Amniotic epithelial cell (primary cell): ENCODE data around the gene GTF2H3.
A peak's percentile ranks its signal among the peaks of the same experiment; 100 is the strongest.

Experiments used
- DNase-seq: peaks from one replicate; pipeline ENCODE4 v3.0.0-alpha.2; 2010; ENCODE audit warnings: low read depth

The GTF2H3 gene

DNA sequence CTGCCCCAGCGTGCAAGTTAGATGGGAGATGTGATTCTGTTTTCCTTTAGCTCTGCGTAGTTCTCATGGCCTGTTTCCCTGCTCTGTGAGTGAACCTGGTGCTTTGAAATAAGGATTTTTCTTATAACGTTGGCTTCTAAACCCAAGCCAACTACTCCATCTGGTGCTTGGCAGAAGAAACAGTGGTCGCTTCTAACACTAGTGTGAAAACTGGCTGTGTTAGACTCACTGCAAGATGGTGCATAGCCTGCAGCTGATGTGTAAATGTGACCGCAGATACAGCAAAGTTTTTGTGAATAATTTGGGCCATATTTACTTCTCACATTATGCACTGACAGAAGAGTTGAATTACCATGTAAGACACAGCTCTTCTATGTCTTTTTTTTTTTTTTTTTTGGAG lies 12.2 kb downstream of the GTF2H3 start:
- DNase-seq, result no peak

DNA sequence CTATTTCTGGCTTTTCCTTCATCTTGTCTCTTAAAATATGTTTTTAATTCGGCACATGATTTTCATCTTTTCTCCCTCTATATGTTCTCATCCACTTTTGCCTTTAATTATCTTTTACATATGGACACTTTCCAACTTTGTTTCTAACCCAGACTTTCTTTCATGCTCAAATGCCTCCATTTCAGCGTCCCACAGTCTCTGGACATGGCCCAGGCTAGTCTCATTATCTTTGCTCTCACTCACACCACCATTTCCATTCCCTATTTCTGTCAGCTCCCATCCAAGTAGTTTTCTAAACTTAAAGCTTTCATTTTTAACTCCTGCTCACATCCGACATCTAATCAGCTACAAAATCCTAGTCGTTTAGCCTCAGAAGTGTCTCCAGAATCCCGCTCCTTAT lies 14.8 kb downstream of the GTF2H3 start:
- DNase-seq, result no peak

DNA sequence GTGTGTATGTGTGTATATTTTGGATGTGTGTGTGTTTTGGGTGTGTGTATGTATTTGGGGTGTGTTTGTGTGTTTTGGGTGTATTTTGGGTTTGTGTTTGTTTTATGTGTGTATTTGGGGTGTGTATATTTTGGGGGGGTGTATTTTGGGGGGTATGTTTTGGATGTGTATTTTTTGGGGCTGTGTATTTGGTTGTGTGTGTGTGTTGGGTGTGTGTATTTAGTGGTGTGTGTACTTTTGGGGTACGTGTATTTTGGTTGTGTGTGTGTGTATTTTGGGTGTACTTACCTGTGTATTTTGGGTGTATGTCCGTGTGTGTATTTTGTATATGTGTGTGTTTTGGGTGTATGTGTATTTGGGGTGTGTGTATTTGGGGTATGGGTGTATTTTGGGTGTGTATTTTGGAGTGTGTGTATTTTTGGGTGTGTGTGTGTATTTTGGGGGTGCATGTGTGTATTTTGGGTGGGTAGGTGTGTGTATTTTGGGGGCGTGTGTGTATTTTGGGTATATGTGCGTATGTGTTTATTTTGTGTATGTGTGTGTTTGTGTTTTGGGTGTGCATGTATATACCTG lies 20.6 kb downstream of the GTF2H3 start:
- DNase-seq, result no peak

DNA sequence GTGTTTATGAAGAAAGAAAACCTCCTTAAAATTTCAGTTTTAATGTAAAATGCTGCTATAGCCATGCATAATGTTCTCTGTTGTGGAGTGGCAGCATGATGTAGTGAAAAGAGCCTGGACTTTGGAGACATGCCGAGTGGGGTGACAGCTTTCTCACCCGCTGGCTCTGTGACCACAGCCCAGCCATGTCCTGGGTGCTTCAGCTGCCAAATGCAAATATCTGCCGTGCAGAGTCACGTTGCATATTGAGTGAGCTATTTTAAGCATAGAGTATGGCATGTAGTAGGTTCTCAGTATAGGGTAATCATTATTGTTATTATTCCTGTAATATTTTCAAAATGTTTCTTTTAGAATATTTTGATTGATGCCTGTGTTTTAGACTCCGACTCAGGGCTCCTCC lies 21.8 kb downstream of the GTF2H3 start:
- DNase-seq, result no peak

- no peak for DNase-seq
Measured at GRCh38 chr12:123656392-123656791, 22.8 kb downstream of the GTF2H3 start.

GRCh38 chr12:123657211-123657610 lies 23.6 kb downstream of the GTF2H3 start:
- no peak for DNase-seq

DNA sequence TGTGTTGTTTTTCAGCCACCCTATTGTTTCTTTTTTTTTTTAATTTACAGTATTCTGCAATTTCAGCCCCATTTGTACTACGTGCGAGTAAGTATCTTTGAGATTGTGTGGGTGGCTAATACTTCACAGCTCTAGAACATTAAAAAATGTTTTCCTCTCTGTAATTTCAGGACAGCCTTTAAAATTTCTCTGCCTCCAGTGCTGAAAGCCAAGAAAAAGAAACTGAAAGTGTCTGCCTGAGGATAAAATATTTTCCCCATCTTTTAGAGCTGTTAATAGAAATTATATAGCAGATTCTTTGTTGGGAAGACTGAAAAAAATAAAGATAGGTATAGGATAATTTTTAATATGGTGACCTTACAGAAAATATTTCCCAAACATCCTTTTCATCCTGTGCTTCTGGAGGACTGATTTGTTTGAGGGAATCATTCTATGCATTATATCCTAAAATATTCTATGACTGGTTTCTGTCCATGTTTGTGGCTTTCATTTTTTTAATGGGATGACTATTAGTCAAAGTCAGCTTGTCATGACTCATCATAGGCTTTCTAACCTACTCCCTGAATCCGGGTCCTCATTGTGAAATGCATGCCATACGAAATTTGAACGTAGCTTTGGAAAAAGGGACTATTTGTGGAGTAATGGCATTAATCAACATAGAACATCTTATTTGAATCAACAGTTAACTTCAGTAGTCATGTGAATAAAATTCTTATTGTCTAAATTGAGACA lies 26.5 kb downstream of the GTF2H3 start:
- peak; percentile 88 for DNase-seq

DNA sequence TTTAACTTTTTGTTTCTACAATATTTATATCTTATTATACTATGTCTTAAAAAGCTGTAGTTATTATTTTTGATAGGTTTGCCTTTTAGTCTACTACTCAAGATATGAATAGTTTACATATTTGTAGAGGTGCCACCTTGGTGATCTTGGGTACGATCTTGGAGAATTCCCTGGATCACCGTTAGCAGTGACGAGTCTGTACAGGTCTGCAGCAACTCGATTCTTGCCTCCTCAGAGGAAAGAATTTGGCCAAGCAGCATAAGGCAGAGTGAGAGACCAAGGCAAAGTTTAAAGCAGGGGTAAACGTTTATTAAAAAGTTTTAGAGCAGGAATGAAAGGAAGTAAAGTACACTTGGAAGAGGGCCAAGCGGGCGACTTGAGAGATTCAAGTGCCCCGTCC lies 34.1 kb downstream of the GTF2H3 start:
- DNase-seq, result no peak

DNA sequence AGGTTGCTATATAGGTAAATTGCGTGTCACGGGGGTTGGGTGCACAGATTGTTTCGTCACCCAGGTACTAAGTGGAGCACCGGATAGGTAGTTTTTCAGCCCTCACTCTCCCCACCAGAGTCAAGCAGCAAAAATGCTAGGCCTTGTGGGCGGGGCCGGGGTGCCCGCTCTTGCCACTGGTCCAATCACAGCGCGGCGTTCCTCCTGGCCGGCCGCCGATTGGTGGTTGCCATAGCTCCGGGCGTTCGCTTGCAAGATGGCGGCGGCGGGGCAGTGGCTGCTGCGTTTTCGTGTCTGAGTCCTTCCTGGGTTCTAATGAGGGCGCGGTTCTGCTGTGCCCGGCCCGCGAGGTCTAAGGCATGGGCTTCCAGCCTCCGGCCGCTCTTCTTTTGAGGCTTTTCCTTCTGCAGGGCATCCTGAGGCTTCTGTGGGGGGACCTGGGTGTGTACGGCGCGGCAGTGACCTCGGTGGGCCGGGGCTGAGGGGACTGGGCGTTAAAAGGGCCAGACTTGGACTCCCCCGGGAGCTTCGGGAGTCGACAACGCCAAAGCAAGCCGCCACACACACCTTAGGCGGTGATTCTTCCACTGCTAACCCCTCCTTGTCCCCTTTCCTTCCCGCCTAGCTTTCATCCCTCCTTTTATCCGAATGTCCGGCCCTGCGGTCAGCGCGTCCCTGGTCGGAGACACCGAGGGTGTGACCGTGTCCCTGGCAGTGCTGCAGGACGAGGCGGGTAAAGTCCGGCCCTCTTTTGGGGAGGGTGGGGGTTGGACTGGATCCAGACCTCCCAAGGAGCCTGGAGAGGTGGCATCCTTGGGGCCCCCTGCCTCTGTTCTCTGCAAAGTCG lies 37.5 kb downstream of the GTF2H3 start, which contains the start of gene TCTN2:
Gene TCTN2 (plus strand): TSS at position 232 of the 847 bp plus-strand sequence. CDS start 128 bp downstream, at position 360.
- peak; percentile 82 for DNase-seq

DNA sequence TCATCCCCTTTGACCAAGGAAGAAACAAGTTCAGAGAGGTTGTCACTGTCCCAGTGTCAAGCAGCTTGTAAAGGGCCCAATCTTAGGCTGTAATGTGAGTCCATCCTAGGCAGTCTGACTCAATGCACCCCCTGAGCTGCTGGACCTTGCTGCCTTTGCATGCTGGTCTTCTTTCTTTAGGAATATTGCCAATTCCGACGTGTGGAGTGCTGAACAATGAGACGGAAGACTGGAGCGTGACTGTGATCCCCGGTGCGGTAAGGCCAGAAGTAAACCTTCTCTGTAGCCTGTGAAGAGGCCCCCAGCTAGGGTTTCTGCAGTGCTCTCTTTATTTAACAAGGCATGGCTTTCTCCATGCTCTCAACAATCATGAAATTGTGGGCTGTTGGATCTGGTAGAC lies 38.2 kb downstream of the GTF2H3 start:
- DNase-seq, result no peak

DNA sequence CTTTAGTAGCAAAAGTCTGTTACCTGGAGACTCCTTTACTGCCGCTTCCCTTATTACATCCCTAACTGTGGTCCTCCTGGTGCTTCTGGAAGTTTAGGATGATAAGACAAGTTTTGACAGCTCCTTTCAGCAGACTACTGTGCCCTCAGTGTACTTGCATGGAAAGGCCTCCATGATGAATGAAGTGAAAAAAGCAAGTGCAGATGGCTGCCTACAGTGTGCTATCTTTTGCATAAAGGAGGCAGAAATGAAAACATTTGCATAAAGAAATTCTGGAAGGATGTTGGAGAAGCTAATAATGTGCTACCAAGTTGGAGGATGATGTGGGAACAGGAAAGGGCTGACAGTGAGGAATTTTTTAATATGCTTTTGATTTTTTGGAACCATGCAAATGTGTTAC lies 41.8 kb downstream of the GTF2H3 start:
- no peak for DNase-seq

DNA sequence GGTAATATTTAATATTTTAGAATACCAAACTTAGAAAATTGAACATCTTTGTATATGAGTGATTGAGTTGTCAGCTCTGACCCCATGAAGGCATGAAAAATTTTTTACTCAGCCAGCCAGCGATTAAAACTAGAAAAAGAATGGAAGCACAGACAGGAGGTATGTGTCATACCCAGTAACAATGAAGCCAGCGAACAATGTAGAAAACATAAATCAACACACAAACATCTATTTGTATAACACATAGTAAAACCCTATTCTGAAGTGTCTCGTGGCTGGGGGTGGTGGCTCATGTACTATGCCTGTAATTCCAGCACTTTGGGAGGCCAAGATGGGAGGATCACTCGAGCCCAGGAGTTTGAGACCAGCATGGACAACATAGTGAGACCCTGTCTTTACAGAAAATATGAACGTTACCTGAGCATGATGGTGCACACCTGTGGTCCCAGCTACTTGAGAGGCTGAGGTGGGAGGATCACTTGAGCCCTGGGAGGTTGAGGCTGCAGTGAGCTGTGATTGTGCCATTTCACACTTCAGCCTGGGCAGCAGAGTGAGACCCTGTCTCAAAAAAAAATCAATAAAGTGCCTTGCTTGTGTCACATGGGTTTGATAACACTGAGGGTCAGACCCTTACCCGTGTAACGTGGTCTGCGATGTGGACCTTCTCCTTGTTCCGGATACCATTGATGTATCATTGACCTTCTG lies 43.1 kb downstream of the GTF2H3 start:
- no peak for DNase-seq

- no peak for DNase-seq
Measured at GRCh38 chr12:123678981-123679380, 45.4 kb downstream of the GTF2H3 start.

DNA sequence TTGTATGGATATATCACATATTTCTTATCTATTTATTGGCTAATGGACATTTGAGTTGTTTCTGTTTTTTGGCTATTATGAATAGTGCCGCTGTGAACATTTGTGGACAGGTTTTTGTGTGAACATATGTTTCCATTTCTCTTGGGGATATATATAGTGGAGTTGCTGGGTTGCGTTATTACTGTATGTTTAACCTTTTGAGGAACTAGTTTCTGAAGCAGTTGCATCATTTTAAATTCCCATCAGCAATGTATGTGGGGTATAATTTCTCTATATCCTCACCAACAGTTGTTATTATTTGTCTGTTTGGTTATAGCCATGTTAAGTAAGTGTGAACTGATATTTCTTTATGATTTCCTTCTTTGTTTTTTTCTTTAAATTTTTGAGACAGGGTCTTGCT lies 48.0 kb downstream of the GTF2H3 start:
- DNase-seq, result no peak

DNA sequence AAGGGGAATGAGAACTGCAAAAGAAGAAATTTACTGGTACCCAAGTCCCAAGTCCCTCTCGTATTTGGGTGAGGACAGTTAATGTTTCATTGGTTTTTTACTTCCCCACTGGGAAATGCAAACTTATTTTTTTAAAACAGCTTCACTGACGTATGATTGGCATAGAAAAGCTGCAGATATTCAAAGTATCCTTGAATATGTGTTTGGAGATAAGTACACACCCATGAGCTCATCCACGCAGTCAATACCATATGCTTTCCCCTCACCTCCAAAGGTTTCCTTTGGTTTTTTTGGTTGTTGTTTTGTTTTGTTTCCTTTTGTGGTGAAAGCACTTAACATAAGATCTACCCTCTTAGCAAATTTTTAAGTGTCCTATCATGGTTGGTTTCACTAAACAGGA lies 50.3 kb downstream of the GTF2H3 start:
- no peak for DNase-seq

DNA sequence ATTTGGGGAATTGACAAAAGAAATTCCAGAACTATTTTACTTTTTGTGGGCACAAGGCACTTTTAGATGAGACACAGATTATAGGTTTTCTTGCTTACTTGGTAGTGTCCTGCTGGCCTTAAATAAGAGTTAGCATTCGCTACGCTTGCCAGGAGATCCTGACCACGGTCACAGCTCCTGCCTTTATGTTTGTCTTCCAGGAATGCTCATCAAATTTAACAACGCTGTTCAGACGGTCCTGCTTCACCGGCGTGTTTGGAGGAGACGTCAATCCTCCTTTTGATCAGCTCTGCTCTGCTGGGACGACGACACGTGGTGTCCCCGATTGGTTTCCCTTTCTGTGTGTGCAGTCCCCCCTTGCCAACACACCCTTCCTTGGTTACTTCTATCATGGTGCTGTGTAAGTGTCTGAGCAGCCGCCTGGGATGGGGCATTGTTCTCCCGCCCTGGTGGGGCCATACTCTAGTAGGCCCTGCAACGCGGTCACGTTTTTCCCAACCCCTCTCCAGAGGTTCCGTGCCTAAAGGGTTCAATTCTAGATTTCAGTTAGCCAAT lies 53.1 kb downstream of the GTF2H3 start:
- no peak for DNase-seq

DNA sequence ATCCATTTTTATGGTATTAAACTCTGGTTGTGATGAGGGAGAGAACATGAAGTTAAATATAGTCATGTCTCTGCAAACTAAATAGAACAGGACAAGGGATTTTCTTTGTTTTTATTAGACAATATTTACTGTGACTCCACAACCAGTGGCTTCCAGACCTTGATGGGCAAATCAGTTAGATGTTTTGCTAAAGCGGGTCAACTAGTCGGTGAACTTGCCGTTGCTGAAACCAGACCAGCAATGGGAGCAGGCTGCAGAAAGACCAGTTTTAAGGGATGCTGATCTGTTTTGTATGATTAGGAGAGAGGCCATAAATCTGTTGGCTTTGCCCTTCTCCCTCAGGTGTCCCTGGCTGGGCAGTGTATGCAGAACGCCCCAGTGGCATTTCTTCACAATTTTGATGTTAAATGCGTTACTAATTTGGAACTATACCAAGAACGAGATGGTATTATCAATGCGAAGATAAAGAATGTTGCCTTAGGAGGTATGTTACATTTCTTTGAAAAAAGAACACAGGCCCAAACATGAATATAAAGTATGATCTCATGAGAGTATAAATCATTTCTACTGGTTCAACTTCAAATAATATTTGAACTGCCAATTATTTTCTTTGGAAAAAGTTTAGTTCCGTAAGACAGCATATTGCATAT lies 56.7 kb downstream of the GTF2H3 start:
- no peak for DNase-seq

GRCh38 chr12:123696207-123696606 lies 62.6 kb downstream of the GTF2H3 start:
- no peak for DNase-seq

GRCh38 chr12:123696646-123697045 lies 63.0 kb downstream of the GTF2H3 start:
- no peak for DNase-seq

DNA sequence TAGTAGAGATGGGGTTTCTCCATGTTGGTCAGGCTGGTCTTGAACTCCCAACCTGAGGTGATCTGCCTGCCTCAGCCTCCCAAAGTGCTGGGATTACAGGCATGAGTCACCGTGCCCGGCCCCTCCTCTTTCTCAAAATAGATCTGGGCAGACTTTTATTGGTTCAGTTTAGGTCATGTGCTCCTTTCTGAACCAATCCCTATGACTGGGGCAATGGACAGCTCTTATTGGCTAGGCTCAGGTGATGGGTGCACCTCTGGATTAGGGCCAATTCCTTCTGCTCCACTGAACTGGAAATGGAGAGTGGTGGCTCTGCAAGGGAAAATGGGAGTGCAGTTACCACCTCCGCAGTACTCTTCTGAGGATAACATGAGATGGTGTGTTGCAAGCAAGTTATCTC lies 72.3 kb downstream of the GTF2H3 start:
- no peak for DNase-seq

DNA sequence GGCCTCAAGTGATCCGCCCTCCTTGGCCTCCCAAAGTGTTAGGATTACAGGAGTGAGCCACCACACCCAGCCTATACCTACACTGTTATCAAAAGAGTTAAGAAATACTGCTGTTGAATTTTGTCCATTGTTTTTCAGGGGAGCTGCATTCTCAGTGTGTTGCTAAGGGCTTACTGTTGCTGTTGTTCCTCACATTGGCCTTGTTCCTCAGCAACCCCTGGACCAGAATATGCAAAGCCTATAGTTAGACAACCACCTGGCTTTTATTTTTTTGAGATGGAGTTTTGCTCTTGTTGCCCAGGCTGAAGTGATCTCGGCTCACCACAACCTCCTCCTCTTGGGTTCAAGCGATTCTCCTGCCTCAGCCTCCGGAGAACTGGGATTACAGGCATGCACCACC lies 73.8 kb downstream of the GTF2H3 start:
- no peak for DNase-seq
